ENCODE results near the gene PEAK1.

Gene PEAK1

DNA sequence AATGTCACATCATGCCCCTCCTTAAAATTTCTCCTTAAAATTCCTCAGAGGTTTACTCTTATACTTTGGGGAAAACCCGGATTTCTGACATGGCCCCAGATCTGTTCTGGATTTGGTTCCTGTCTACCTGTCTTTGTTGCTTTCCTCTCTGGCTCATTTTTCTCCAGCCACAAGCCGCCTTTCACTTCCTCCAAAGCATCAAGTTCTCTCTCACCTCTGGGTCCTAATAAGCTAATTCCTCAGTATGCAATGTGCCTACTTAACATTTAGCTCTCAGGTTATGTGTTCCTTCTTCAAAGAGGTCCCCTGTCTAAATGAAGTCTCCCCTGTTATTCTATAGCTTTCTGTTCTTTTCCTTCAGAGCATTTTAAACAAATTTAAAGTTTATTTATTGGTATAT lies 16.9 kb upstream of the PEAK1 start:
- Histone ChIP-seq H3K36me3 (ENCODE audit: control insufficient read depth, insufficient read depth, low read length) (no peaks in the 10 kb centered on the region), H3K4me3 (replicated peaks; ENCODE audit: low read depth, low read length) (no peak overlapping the region), H3K27me3 (replicated peaks; ENCODE audit: control insufficient read depth, insufficient read depth, low read length) (no peaks in the 10 kb centered on the region)
- TF ChIP-seq, protein P1, sequence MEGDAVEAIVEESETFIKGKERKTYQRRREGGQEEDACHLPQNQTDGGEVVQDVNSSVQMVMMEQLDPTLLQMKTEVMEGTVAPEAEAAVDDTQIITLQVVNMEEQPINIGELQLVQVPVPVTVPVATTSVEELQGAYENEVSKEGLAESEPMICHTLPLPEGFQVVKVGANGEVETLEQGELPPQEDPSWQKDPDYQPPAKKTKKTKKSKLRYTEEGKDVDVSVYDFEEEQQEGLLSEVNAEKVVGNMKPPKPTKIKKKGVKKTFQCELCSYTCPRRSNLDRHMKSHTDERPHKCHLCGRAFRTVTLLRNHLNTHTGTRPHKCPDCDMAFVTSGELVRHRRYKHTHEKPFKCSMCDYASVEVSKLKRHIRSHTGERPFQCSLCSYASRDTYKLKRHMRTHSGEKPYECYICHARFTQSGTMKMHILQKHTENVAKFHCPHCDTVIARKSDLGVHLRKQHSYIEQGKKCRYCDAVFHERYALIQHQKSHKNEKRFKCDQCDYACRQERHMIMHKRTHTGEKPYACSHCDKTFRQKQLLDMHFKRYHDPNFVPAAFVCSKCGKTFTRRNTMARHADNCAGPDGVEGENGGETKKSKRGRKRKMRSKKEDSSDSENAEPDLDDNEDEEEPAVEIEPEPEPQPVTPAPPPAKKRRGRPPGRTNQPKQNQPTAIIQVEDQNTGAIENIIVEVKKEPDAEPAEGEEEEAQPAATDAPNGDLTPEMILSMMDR (IDR thresholded peaks at IDR 0.05; ENCODE audit: insufficient read depth, low read length, poor library complexity, severe bottlenecking) = no peak
- DNase-seq (ENCODE audit: extremely low read depth, insufficient read length) = no peak

DNA sequence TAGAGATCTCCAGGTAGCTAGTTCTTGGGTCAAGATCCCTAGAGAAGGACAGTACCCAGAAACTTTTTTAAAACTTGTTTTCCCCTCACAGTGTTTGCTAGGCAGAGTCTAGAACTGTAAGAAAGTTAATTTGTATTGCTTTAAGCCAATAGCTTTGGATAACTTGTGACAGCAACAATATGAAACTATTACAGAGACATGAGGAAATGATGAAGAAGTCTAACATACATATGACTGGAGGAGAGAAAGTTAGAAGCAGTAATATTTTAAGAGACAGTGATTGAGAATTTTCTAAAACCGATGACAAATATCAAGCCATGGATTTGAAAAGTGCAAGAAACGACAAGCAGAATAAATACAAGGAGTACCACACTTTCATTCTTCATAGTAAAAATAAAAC lies 10.7 kb upstream of the PEAK1 start:
- Histone ChIP-seq H3K27me3 (replicated peaks; ENCODE audit: control insufficient read depth, insufficient read depth, low read length) (no peaks in the 10 kb centered on the region), H3K4me3 (replicated peaks; ENCODE audit: low read depth, low read length) (no peak overlapping the region), H3K36me3 (ENCODE audit: control insufficient read depth, insufficient read depth, low read length) (no peaks in the 10 kb centered on the region)
- no peak for DNase-seq (ENCODE audit: extremely low read depth, insufficient read length)
- TF ChIP-seq, protein P1 (IDR thresholded peaks at IDR 0.05; ENCODE audit: insufficient read depth, low read length, poor library complexity, severe bottlenecking) = no peak

DNA sequence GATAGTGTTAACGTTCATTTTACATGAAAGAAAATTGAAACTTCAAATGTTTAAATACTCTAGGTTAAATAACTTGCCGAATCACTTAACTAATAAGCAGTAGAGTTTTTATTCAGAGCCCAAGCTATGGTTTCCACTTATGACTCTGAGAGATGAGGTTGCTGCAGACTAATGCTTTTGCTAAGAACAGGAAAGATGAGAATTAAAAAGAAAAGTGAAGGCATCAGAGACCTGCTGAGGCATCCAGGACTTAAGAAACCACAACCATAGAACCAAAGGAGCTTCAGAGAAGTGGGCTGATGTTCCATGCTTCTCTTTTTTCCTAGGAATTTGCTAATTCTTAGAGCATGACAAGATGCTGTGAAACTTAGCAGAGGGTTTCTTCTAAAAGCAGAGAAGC lies 10.3 kb upstream of the PEAK1 start:
- H3K4me3 ChIP-seq (replicated peaks; ENCODE audit: low read depth, low read length) = no peak overlapping the region; the same call in 1 of the 2 replicates
- no peaks in the 10 kb centered on the region for H3K36me3 ChIP-seq (ENCODE audit: control insufficient read depth, insufficient read depth, low read length)
- TF ChIP-seq, protein P1 (IDR thresholded peaks at IDR 0.05; ENCODE audit: insufficient read depth, low read length, poor library complexity, severe bottlenecking) = no peak
- peak; percentile 43 for DNase-seq (ENCODE audit: extremely low read depth, insufficient read length)
- H3K27me3 ChIP-seq (replicated peaks; ENCODE audit: control insufficient read depth, insufficient read depth, low read length) = no peaks in the 10 kb centered on the region

DNA sequence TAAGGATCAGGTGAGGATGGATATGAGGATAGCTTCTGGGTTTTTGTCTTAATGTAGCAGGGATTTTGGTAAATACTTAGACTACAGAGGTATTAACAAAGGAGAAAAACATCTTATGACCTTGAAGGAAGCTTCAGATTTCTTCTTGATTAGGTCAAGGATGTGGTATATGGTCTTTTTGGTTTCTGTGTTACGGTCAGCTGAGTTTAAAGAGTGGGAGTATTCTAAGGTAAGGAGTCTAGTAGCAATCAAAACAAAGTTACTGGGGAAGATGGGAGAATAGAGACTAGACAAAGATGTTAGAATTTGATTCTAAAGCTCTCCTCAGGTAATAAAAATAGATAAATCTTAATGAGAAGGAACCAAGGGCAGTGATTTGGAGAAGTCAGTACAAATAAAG lies 7.0 kb upstream of the PEAK1 start:
- TF ChIP-seq, protein P1 (IDR thresholded peaks at IDR 0.05; ENCODE audit: insufficient read depth, low read length, poor library complexity, severe bottlenecking) = no peak
- Histone ChIP-seq H3K27me3 (replicated peaks; ENCODE audit: control insufficient read depth, insufficient read depth, low read length) (no peaks in the 10 kb centered on the region), H3K4me3 (replicated peaks; ENCODE audit: low read depth, low read length) (no peak overlapping the region), H3K36me3 (ENCODE audit: control insufficient read depth, insufficient read depth, low read length) (no peaks in the 10 kb centered on the region)
- DNase-seq (ENCODE audit: extremely low read depth, insufficient read length) = no peak

DNA sequence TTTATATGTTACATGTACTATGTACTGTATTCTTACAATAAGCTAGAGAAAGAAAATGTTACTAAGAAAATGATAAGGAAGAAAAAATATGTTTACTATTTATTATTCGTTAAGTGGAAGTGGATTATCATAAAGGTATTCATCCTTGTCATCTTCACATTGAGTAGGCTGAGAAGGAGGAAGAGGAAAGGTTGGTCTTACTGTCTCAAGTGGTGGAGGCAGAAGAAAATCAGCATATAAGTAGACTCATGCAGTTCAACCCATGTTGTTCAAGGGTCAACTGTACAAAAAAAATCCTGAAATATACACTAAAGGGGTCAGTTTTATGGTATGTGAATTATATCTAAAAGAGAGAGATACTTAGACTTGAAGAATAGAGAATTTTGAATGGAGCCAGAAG lies 6.5 kb upstream of the PEAK1 start:
- no peak for DNase-seq (ENCODE audit: extremely low read depth, insufficient read length)
- H3K4me3 ChIP-seq (replicated peaks; ENCODE audit: low read depth, low read length) = no peak overlapping the region

More for the DNA sequence above, 6.5 kb upstream of the PEAK1 start:
- Histone ChIP-seq H3K27me3 (replicated peaks; ENCODE audit: control insufficient read depth, insufficient read depth, low read length) (no peaks in the 10 kb centered on the region), H3K36me3 (ENCODE audit: control insufficient read depth, insufficient read depth, low read length) (no peaks in the 10 kb centered on the region)
- TF ChIP-seq, protein P1 (IDR thresholded peaks at IDR 0.05; ENCODE audit: insufficient read depth, low read length, poor library complexity, severe bottlenecking) = no peak
